NCI-H2227 treated with DMSO at 0.1 percent for 48 hours (cell line): Measurements from ENCODE around the gene ZDHHC14.
"Not testable (repeated sequence)": the region's sequence is repeated elsewhere in the genome, so short reads cannot be mapped to it uniquely, and the experiment has no call there.

ENCODE experiments used
- DNase-seq: peaks from one replicate; lab custom pipeline; 2025; lab: John Stamatoyannopoulos, UW

The ZDHHC14 gene

GRCh38 chr6:157407646-157408045, 26.7 kb downstream of the ZDHHC14 start:
- no peak for DNase-seq

- DNase-seq = not testable (repeated sequence)
Observed at GRCh38 chr6:157408427-157408826, 27.4 kb downstream of the ZDHHC14 start.

- DNase-seq = no peak
Observed at GRCh38 chr6:157410045-157410444, 29.1 kb downstream of the ZDHHC14 start.

- no peak for DNase-seq
Observed at GRCh38 chr6:157411368-157411767, 30.4 kb downstream of the ZDHHC14 start.

GRCh38 chr6:157412791-157413190, 31.8 kb downstream of the ZDHHC14 start:
- DNase-seq = no peak

- DNase-seq = no peak
Observed at GRCh38 chr6:157420497-157420896, 39.5 kb downstream of the ZDHHC14 start.

GRCh38 chr6:157424491-157425020, 43.6 kb downstream of the ZDHHC14 start:
- DNase-seq = no peak

GRCh38 chr6:157427969-157428368, 47.0 kb downstream of the ZDHHC14 start:
- no peak for DNase-seq

GRCh38 chr6:157428427-157429202, 47.6 kb downstream of the ZDHHC14 start:
- no peak for DNase-seq

GRCh38 chr6:157429248-157429647, 48.3 kb downstream of the ZDHHC14 start:
- no peak for DNase-seq

GRCh38 chr6:157430834-157431233, 49.8 kb downstream of the ZDHHC14 start:
- no peak for DNase-seq

GRCh38 chr6:157432231-157432891, 51.4 kb downstream of the ZDHHC14 start:
- no peak for DNase-seq

- no peak for DNase-seq
Observed at GRCh38 chr6:157432892-157433265, 51.9 kb downstream of the ZDHHC14 start.

GRCh38 chr6:157433678-157434081, 52.7 kb downstream of the ZDHHC14 start:
- no peak for DNase-seq

GRCh38 chr6:157434349-157435033, 53.5 kb downstream of the ZDHHC14 start:
- DNase-seq = no peak

- DNase-seq = no peak
Observed at GRCh38 chr6:157436219-157436943, 55.4 kb downstream of the ZDHHC14 start.

- no peak for DNase-seq
Observed at GRCh38 chr6:157436944-157437336, 56.0 kb downstream of the ZDHHC14 start.

- no peak for DNase-seq
Observed at GRCh38 chr6:157438611-157439111, 57.7 kb downstream of the ZDHHC14 start.

GRCh38 chr6:157440171-157440570, 59.2 kb downstream of the ZDHHC14 start:
- DNase-seq = no peak

GRCh38 chr6:157442291-157442690, 61.3 kb downstream of the ZDHHC14 start:
- DNase-seq = no peak

GRCh38 chr6:157443066-157443800, 62.2 kb downstream of the ZDHHC14 start:
- DNase-seq = no peak
